ENCODE data around the gene GNG14. TPM values are rescaled to one million over a fixed set of nuclear protein-coding genes. Genes with fewer than 3 reads are reported as not detected.

The GNG14 gene
- total and polyA plus RNA-seq, 8 donors = not detected

GRCh38 chr19:12720296-12720695, 32.5 kb downstream of the GNG14 start:
- no peaks in the 10 kb centered on the region for H3K9me3 ChIP-seq
- DNase-seq = no peak
- no peak overlapping the region for H3K27ac ChIP-seq
- no peak for FAIRE-seq
- intact Hi-C loops (cut with DNase I) = no loop called here
- WGBS, 2 donors = 81 to 85% methylated on average over 10 of the region's 10 CpGs
- H3K4me1 ChIP-seq = peaks cover 0 to 19% (median 8%) of the 10 kb centered on the region in 3 donors
- H3K4me3 ChIP-seq = peak overlapping the region in 2 of 4 donors; percentile 51 to 73
- H3K36me3 ChIP-seq = peaks cover 0 to 10% (median 8%) of the 10 kb centered on the region in 3 donors
- ATAC-seq = no peak
- no peak for TF ChIP-seq CTCF (IDR thresholded peaks at IDR 0.05)
- no peaks in the 10 kb centered on the region for H3K27me3 ChIP-seq

GRCh38 chr19:12720851-12721655, 33.3 kb downstream of the GNG14 start:
- peak overlapping the region in 2 of 4 donors; percentile 5 to 69 for H3K27ac ChIP-seq
- no peaks in the 10 kb centered on the region for H3K9me3 ChIP-seq

GRCh38 chr19:12721656-12722565, 34.1 kb downstream of the GNG14 start:
- DNase-seq (peak; percentile 47 to 84 (median 67)), FAIRE-seq (no peak), ATAC-seq (peak; percentile 40 to 70 (median 56))
- Histone ChIP-seq H3K4me3 (peak overlapping the region; percentile 51 to 73 (median 54)), H3K36me3 (peaks cover 0 to 6% (median 0%) of the 10 kb centered on the region in 3 donors), H3K27me3 (no peaks in the 10 kb centered on the region), H3K27ac (peak overlapping the region; percentile 32 to 77 (median 67)), H3K4me1 (peaks cover 0 to 19% (median 8%) of the 10 kb centered on the region in 3 donors), H3K9me3 (no peaks in the 10 kb centered on the region)
- TF ChIP-seq CTCF (IDR thresholded peaks at IDR 0.05) = no peak
- intact Hi-C loops (cut with DNase I) = no loop called here
- 1% methylated on average over 59 to 65 of the region's 65 CpGs for WGBS, 2 donors

More at GRCh38 chr19:12720851-12721655, 33.3 kb downstream of the GNG14 start:
- H3K27me3 ChIP-seq = no peaks in the 10 kb centered on the region
- H3K4me3 ChIP-seq = peak overlapping the region; percentile 51 to 73 (median 54)
- intact Hi-C loops (cut with DNase I) = no loop called here
- H3K36me3 ChIP-seq = peaks cover 0 to 6% (median under 1%) of the 10 kb centered on the region in 3 donors
- H3K4me1 ChIP-seq = peaks cover 0 to 19% (median 8%) of the 10 kb centered on the region in 3 donors
- peak in 3 of 6 donors; percentile 54 to 80 (median 67) for DNase-seq
- no peak for FAIRE-seq
- ATAC-seq = peak in 2 of 4 donors; percentile 2 to 6
- no peak for TF ChIP-seq CTCF (IDR thresholded peaks at IDR 0.05)
- 5% methylated on average over 38 to 59 of the region's 59 CpGs for WGBS, 2 donors

- Histone ChIP-seq H3K36me3 (peaks cover 0 to 6% (median 0%) of the 10 kb centered on the region in 3 donors), H3K4me1 (peaks cover 0 to 19% (median 8%) of the 10 kb centered on the region in 3 donors), H3K4me3 (peak overlapping the region; percentile 51 to 73 (median 54)), H3K9me3 (no peaks in the 10 kb centered on the region), H3K27me3 (no peaks in the 10 kb centered on the region), H3K27ac (peak overlapping the region; percentile 32 to 77 (median 67))
- intact Hi-C loops (cut with DNase I) = no loop called here
- WGBS, 2 donors = 1% methylated on average over 26 to 32 of the region's 32 CpGs
- DNase-seq (peak; percentile 90 to 98 (median 96)), FAIRE-seq (peak; percentile 92), ATAC-seq (peak; percentile 91 to 95 (median 93))
- TF ChIP-seq CTCF (IDR thresholded peaks at IDR 0.05) = no peak
These were observed 35.0 kb downstream of the GNG14 start for GRCh38 chr19:12722566-12723380.

Measured in pancreas (tissue), 10 donors.